Neural cell (in vitro differentiated cells): ENCODE results near the gene SPIN3. TPM values are rescaled to one million over a fixed set of nuclear protein-coding genes. Genes with fewer than 3 reads are reported as not detected.
"Not testable (repeated sequence)": the region's sequence is repeated elsewhere in the genome, so short reads cannot be mapped to it uniquely, and the experiment has no call there.

Source experiments
- H2AFZ ChIP-seq: fragments of 200-600, 300-800 bp; sonication (generic), shearing (Covaris generic); 2 replicates; pipeline ENCODE4 v1.6.0; 2014; ENCODE audit warnings: low read depth, mild to moderate bottlenecking, antibody characterized with exemption, low read length, moderate library complexity
- H3F3A ChIP-seq: fragments of 200-600 bp; shearing (Covaris generic); 2 replicates; pipeline ENCODE4 v1.6.1; 2016; ENCODE audit warnings: mild to moderate bottlenecking, moderate library complexity, mixed read lengths, antibody characterized with exemption, low read length; ENCODE audit not compliant: insufficient read depth, poor library complexity, severe bottlenecking
- H3K27ac ChIP-seq: fragments of 200-600, 300-800 bp; sonication (generic), shearing (Covaris generic); 2 replicates; pipeline ENCODE4 v1.5.1; 2014; ENCODE audit warnings: mild to moderate bottlenecking, low read length, moderate library complexity
- H3K27me3 ChIP-seq: fragments of 300-800, 200-600 bp; sonication (generic), shearing (Covaris generic); 2 replicates; pipeline ENCODE4 v1.6.0; 2014; ENCODE audit warnings: mild to moderate bottlenecking, low read depth, low read length, moderate library complexity; ENCODE audit not compliant: insufficient read depth
- H3K36me3 ChIP-seq: fragments of 300-800, 200-600 bp; sonication (generic), shearing (Covaris generic); 2 replicates; pipeline ENCODE4 v1.5.1; 2014; ENCODE audit warnings: mild to moderate bottlenecking, antibody characterized with exemption, low read length, moderate library complexity; ENCODE audit not compliant: insufficient read depth
- H3K4me2 ChIP-seq: fragments of 300-800, 200-600 bp; sonication (generic), shearing (Covaris generic); 2 replicates; pipeline ENCODE4 v1.6.0; 2014; ENCODE audit warnings: mild to moderate bottlenecking, low read length
- H3K4me3 ChIP-seq: fragments of 300-800, 200-600 bp; sonication (generic), shearing (Covaris generic); 2 replicates; pipeline ENCODE4 v1.5.1; 2014; ENCODE audit warnings: mild to moderate bottlenecking, low read length, moderate library complexity
- H3K79me2 ChIP-seq: fragments of 200-600 bp; shearing (Covaris generic); replicated peaks from 2 replicates; pipeline ENCODE4 v1.6.0; 2014; ENCODE audit warnings: mild to moderate bottlenecking, low read length, moderate library complexity; ENCODE audit not compliant: insufficient read depth
- H3K9ac ChIP-seq: fragments of 300-800, 200-600 bp; sonication (generic), shearing (Covaris generic); 2 replicates; pipeline ENCODE4 v1.6.1; 2016; ENCODE audit warnings: mild to moderate bottlenecking, low read length, mixed read lengths
- H3K9me2 ChIP-seq: fragments of 200-600 bp; shearing (Covaris generic); 2 replicates; pipeline ENCODE4 v1.6.1; 2016; ENCODE audit warnings: mild to moderate bottlenecking, low read length, mixed read lengths; ENCODE audit not compliant: insufficient read depth
- H3K9me3 ChIP-seq: fragments of 200-600, 300-800 bp; sonication (generic), shearing (Covaris generic); 2 replicates; pipeline ENCODE4 v1.6.1; 2016; ENCODE audit warnings: mild to moderate bottlenecking, mixed run types, low read length, moderate library complexity, mixed read lengths
- H4K20me1 ChIP-seq: fragments of 200-600 bp; shearing (Covaris generic); 2 replicates; pipeline ENCODE4 v1.6.1; 2016; ENCODE audit warnings: mild to moderate bottlenecking, mixed run types; ENCODE audit not compliant: insufficient read depth
- CTCF ChIP-seq: fragments of 450-650 bp; IDR thresholded peaks from 2 replicates; pipeline ENCODE4 v1.5.1; 2014; ENCODE audit warnings: antibody characterized with exemption, mild to moderate bottlenecking, moderate library complexity; ENCODE audit not compliant: poor library complexity, severe bottlenecking
- EP300 ChIP-seq: fragments of 450-650 bp; conservative IDR thresholded peaks from 2 replicates; pipeline ENCODE4 v1.6.1; 2014; ENCODE audit warnings: antibody characterized with exemption, mild to moderate bottlenecking, moderate library complexity; ENCODE audit not compliant: poor library complexity, severe bottlenecking
- EZH2 ChIP-seq: fragments of 200-600, 300-800 bp; shearing (Covaris generic), sonication (generic); IDR thresholded peaks from 2 replicates; pipeline ENCODE4 v1.6.1; 2014; ENCODE audit warnings: antibody characterized with exemption, low read length, borderline replicate concordance, mild to moderate bottlenecking; ENCODE audit not compliant: insufficient read depth, poor library complexity, severe bottlenecking
- MXI1 ChIP-seq: fragments of 450-650 bp; conservative IDR thresholded peaks from 2 replicates; pipeline ENCODE4 v1.6.1; 2014; ENCODE audit warnings: antibody characterized with exemption, mild to moderate bottlenecking; ENCODE audit not compliant: poor library complexity, severe bottlenecking
- POLR2AphosphoS5 ChIP-seq: IDR thresholded peaks from 2 replicates; pipeline ENCODE4 v1.6.1; 2012
- RAD21 ChIP-seq: fragments of 450-650 bp; conservative IDR thresholded peaks from 2 replicates; pipeline ENCODE4 v1.6.1; 2014; ENCODE audit warnings: antibody characterized with exemption, mild to moderate bottlenecking, moderate library complexity
- SMC3 ChIP-seq: fragments of 450-650 bp; conservative IDR thresholded peaks from 2 replicates; pipeline ENCODE4 v1.6.1; 2014; ENCODE audit warnings: antibody characterized with exemption, mild to moderate bottlenecking, moderate library complexity; ENCODE audit not compliant: poor library complexity
- TAF1 ChIP-seq: IDR thresholded peaks from 2 replicates; pipeline ENCODE4 v1.6.1; 2012; ENCODE audit warnings: low read depth
- polyA plus RNA-seq: library from polyadenylated mRNA; depleted of rRNA; stranded (reverse); fragments of >200 nt; gene quantifications from 2 replicates; pipeline ENCODE4 v1.2.3, GENCODE V29; 2014
- TF ChIP-seq, protein P1 (sequence below): IDR thresholded peaks from 2 replicates; pipeline ENCODE4 v1.6.1; 2012; ENCODE audit warnings: borderline replicate concordance

Gene SPIN3
- polyA plus RNA-seq, 1 donor from 2014 or later, result 59.9 TPM

DNA sequence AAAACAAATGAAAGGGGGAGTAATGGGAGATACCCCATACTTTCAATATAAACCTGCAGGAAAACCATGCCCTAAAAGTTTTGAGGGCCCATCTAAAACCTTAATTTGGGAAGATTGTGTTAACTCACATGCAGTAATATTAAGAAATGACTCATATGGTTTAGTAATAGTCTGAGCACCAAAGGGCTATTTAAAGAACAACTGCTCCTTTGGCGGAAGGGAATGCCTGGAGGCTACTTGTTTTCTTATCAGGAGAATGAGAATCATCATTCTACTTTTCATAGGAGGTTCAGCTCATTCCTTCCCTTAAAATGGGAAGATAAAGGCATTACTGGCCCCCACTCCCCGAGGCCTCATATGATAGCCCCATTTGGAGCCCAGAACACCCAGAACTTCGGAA, 47.6 kb downstream of the SPIN3 start:
- H3K36me3 ChIP-seq, result no peaks in the 10 kb centered on the region
- H3K4me2 ChIP-seq, result no peak overlapping the region
- no peak for TF ChIP-seq RAD21
- no peak for TF ChIP-seq TAF1
- no peak for TF ChIP-seq MXI1
- TF ChIP-seq SMC3, result no peak
- no peak for TF ChIP-seq EZH2
- TF ChIP-seq CTCF, result no peak
- no peak for TF ChIP-seq EP300
- TF ChIP-seq POLR2AphosphoS5, result no peak
- TF ChIP-seq, protein P1, sequence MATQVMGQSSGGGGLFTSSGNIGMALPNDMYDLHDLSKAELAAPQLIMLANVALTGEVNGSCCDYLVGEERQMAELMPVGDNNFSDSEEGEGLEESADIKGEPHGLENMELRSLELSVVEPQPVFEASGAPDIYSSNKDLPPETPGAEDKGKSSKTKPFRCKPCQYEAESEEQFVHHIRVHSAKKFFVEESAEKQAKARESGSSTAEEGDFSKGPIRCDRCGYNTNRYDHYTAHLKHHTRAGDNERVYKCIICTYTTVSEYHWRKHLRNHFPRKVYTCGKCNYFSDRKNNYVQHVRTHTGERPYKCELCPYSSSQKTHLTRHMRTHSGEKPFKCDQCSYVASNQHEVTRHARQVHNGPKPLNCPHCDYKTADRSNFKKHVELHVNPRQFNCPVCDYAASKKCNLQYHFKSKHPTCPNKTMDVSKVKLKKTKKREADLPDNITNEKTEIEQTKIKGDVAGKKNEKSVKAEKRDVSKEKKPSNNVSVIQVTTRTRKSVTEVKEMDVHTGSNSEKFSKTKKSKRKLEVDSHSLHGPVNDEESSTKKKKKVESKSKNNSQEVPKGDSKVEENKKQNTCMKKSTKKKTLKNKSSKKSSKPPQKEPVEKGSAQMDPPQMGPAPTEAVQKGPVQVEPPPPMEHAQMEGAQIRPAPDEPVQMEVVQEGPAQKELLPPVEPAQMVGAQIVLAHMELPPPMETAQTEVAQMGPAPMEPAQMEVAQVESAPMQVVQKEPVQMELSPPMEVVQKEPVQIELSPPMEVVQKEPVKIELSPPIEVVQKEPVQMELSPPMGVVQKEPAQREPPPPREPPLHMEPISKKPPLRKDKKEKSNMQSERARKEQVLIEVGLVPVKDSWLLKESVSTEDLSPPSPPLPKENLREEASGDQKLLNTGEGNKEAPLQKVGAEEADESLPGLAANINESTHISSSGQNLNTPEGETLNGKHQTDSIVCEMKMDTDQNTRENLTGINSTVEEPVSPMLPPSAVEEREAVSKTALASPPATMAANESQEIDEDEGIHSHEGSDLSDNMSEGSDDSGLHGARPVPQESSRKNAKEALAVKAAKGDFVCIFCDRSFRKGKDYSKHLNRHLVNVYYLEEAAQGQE, result no peak
- no peaks in the 10 kb centered on the region for H4K20me1 ChIP-seq
- no peaks in the 10 kb centered on the region for H3K79me2 ChIP-seq
- no peaks in the 10 kb centered on the region for H3K9me2 ChIP-seq
- no peaks in the 10 kb centered on the region for H3K27me3 ChIP-seq
- no peaks in the 10 kb centered on the region for H3F3A ChIP-seq
- no peak overlapping the region for H3K9ac ChIP-seq
- H3K4me3 ChIP-seq, result no peak overlapping the region
- H3K9me3 ChIP-seq, result no peaks in the 10 kb centered on the region
- no peak overlapping the region for H2AFZ ChIP-seq
- no peak overlapping the region for H3K27ac ChIP-seq

DNA sequence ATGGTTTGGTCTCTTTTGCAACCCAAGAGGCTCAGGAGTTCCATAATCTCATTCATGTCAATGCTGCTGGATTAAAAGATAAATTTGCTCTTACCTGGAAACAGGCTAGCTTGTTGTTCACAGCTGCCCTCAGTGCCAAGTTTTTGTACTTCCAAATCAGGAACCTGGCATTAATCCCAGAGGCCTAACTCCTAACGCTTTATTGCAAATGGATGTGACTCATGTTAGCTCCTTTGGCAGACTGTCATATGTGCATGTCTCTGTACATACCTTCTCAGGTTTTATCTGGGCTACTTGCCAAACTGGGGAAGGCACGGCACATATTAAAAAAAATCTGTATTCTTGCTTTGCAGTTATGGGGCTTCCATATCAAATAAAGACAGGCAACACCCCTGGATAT, 49.1 kb downstream of the SPIN3 start:
- not testable (repeated sequence) for H3K4me3 ChIP-seq, H3K27ac ChIP-seq, H3F3A ChIP-seq, H3K27me3 ChIP-seq, H3K9ac ChIP-seq, H3K36me3 ChIP-seq, H4K20me1 ChIP-seq, H3K9me3 ChIP-seq, H3K9me2 ChIP-seq, H3K79me2 ChIP-seq, H2AFZ ChIP-seq, H3K4me2 ChIP-seq

GRCh38 chrX:56945226-56945625, 50.1 kb downstream of the SPIN3 start:
- H3K36me3 ChIP-seq, H2AFZ ChIP-seq, H3K4me2 ChIP-seq, H3F3A ChIP-seq, H3K9ac ChIP-seq, H3K79me2 ChIP-seq, H3K27me3 ChIP-seq, H4K20me1 ChIP-seq, H3K4me3 ChIP-seq, H3K9me3 ChIP-seq, H3K27ac ChIP-seq, H3K9me2 ChIP-seq: not testable (repeated sequence)
